ENCODE data around the gene RFX8. TPM values are rescaled to one million over a fixed set of nuclear protein-coding genes. Genes with fewer than 3 reads are reported as not detected.

RFX8 gene
- total RNA-seq, 2 donors from 2014 or later, result 0.97 TPM; not detected in 1

GRCh38 chr2:101410114-101410513, 64.8 kb downstream of the RFX8 start:
- H3K36me3 ChIP-seq, result no peaks in the 10 kb centered on the region
- H3K27ac ChIP-seq, result no peak overlapping the region
- H3K9me3 ChIP-seq, result no peaks in the 10 kb centered on the region
- no peak for DNase-seq (ENCODE audit: low spot score)
- H3K4me1 ChIP-seq (replicated peaks), result no peaks in the 10 kb centered on the region
- 93% methylated on average over 5 of the region's 5 CpGs for WGBS
- H3K4me3 ChIP-seq, result no peak overlapping the region
- TF ChIP-seq POLR2A (IDR thresholded peaks at IDR 0.05) (no peak), CTCF (IDR thresholded peaks at IDR 0.05) (no peak), POLR2AphosphoS5 (IDR thresholded peaks at IDR 0.05) (no peak)
- intact Hi-C loops (cut with DNase I), result no loop called here
- H3K27me3 ChIP-seq (replicated peaks; ENCODE audit: insufficient read depth), result no peaks in the 10 kb centered on the region

- Histone ChIP-seq H3K4me3 (no peak overlapping the region), H3K27me3 (replicated peaks; ENCODE audit: insufficient read depth) (no peaks in the 10 kb centered on the region), H3K36me3 (no peaks in the 10 kb centered on the region), H3K4me1 (replicated peaks) (no peaks in the 10 kb centered on the region), H3K9me3 (no peaks in the 10 kb centered on the region), H3K27ac (no peak overlapping the region)
- WGBS, result 84% methylated on average over 5 of the region's 5 CpGs
- TF ChIP-seq POLR2A (IDR thresholded peaks at IDR 0.05), result no peak
- TF ChIP-seq POLR2AphosphoS5 (IDR thresholded peaks at IDR 0.05), result no peak
- TF ChIP-seq CTCF (IDR thresholded peaks at IDR 0.05), result no peak
- no peak for DNase-seq (ENCODE audit: low spot score)
- intact Hi-C loops (cut with DNase I), result no loop called here
Measured at GRCh38 chr2:101409699-101410098, 65.2 kb downstream of the RFX8 start.

- intact Hi-C loops (cut with DNase I), result no loop called here
- Histone ChIP-seq H3K9me3 (no peaks in the 10 kb centered on the region), H3K4me1 (replicated peaks) (no peaks in the 10 kb centered on the region), H3K36me3 (no peaks in the 10 kb centered on the region), H3K27ac (no peak overlapping the region), H3K4me3 (no peak overlapping the region), H3K27me3 (replicated peaks; ENCODE audit: insufficient read depth) (no peaks in the 10 kb centered on the region)
- TF ChIP-seq CTCF (IDR thresholded peaks at IDR 0.05), result no peak
- TF ChIP-seq POLR2AphosphoS5 (IDR thresholded peaks at IDR 0.05), result no peak
- no peak for TF ChIP-seq POLR2A (IDR thresholded peaks at IDR 0.05)
- no peak for DNase-seq (ENCODE audit: low spot score)
- 84% methylated on average over 6 of the region's 6 CpGs for WGBS
Measured at GRCh38 chr2:101408925-101409324, 66.0 kb downstream of the RFX8 start.

GRCh38 chr2:101405351-101405899, 69.5 kb downstream of the RFX8 start:
- DNase-seq (ENCODE audit: low spot score), result no peak
- Histone ChIP-seq H3K9me3 (no peaks in the 10 kb centered on the region), H3K4me3 (no peak overlapping the region), H3K36me3 (no peaks in the 10 kb centered on the region), H3K4me1 (replicated peaks) (no peaks in the 10 kb centered on the region), H3K27me3 (replicated peaks; ENCODE audit: insufficient read depth) (no peaks in the 10 kb centered on the region), H3K27ac (no peak overlapping the region)
- intact Hi-C loops (cut with DNase I), result no loop called here
- TF ChIP-seq POLR2AphosphoS5 (IDR thresholded peaks at IDR 0.05) (no peak), POLR2A (IDR thresholded peaks at IDR 0.05) (no peak), CTCF (IDR thresholded peaks at IDR 0.05) (no peak)
- WGBS, result 78% methylated on average over 7 of the region's 7 CpGs

- no peak overlapping the region for H3K27ac ChIP-seq
- H3K4me1 ChIP-seq (replicated peaks), result no peaks in the 10 kb centered on the region
- intact Hi-C loops (cut with DNase I), result no loop called here
- no peak for DNase-seq (ENCODE audit: low spot score)
- H3K9me3 ChIP-seq, result no peaks in the 10 kb centered on the region
- TF ChIP-seq POLR2AphosphoS5 (IDR thresholded peaks at IDR 0.05) (no peak), CTCF (IDR thresholded peaks at IDR 0.05) (no peak), POLR2A (IDR thresholded peaks at IDR 0.05) (no peak)
- no peaks in the 10 kb centered on the region for H3K36me3 ChIP-seq
- no peak overlapping the region for H3K4me3 ChIP-seq
- no peaks in the 10 kb centered on the region for H3K27me3 ChIP-seq (replicated peaks; ENCODE audit: insufficient read depth)
- 89% methylated on average over 1 of the region's 1 CpG for WGBS
Measured at GRCh38 chr2:101403745-101404144, 71.2 kb downstream of the RFX8 start.
